CD4-positive, alpha-beta memory T cell (primary cell): ENCODE measurements around the gene APOB. TPM values are rescaled to one million over a fixed set of nuclear protein-coding genes. Genes with fewer than 3 reads are reported as not detected.

ENCODE experiments used
- CTCF ChIA-PET: fragments of 350-600 bp; sonication (Branson Sonifier 250); formaldehyde crosslinking; loops from one replicate; lab custom pipeline; 2021; ENCODE audit warnings: inconsistent platforms; ENCODE audit not compliant: partially characterized antibody; lab: Charles Lee
- POLR2A ChIA-PET: fragments of 350-600 bp; sonication (Branson Sonifier 250); formaldehyde crosslinking; loops from one replicate; lab custom pipeline; 2021; ENCODE audit not compliant: partially characterized antibody; lab: Charles Lee
- DNase-seq, 5 donors: peaks; one replicate each; pipeline versions ENCODE4 v3.0.0 to v3.0.0-alpha.2; 2020 to 2022; ENCODE audit warnings: mixed read lengths in 1 of 5
- H3K27ac ChIP-seq: one replicate; pipeline ENCODE4 v1.7.0; 2013; ENCODE audit warnings: low read depth, low read length
- H3K27me3 ChIP-seq: 2 replicates; pipeline ENCODE4 v1.7.0; 2013; ENCODE audit warnings: mild to moderate bottlenecking, low read length, moderate library complexity; ENCODE audit not compliant: insufficient read depth
- H3K36me3 ChIP-seq: 2 replicates; pipeline ENCODE4 v1.7.0; 2013; ENCODE audit warnings: mild to moderate bottlenecking, low read length, moderate library complexity; ENCODE audit not compliant: insufficient read depth
- H3K4me1 ChIP-seq: 2 replicates; pipeline ENCODE4 v1.7.0; 2013; ENCODE audit warnings: mild to moderate bottlenecking, low read length, moderate library complexity; ENCODE audit not compliant: insufficient read depth
- H3K4me3 ChIP-seq, 2 donors: one replicate each; pipeline ENCODE4 v1.7.0; 2013; ENCODE audit warnings: low read length in 2 of 2, mild to moderate bottlenecking in 1 of 2
- H3K9me3 ChIP-seq, 2 donors: one replicate each; pipeline ENCODE4 v1.7.0; 2013; ENCODE audit warnings: low read length in 2 of 2, control low read depth in 1 of 2; ENCODE audit not compliant: control insufficient read depth in 1 of 2
- H3K27ac Mint-ChIP-seq, 7 donors: one replicate each; pipeline ENCODE4 v1.8.0; 2020 to 2021; ENCODE audit warnings: mixed read lengths in 7 of 7, mild to moderate bottlenecking in 6 of 7, inconsistent platforms in 3 of 7, moderate library complexity in 3 of 7
- H3K27me3 Mint-ChIP-seq, 2 donors: one replicate each; pipeline ENCODE4 v1.8.0; 2020 to 2021; ENCODE audit warnings: mixed read lengths in 2 of 2
- H3K36me3 Mint-ChIP-seq, 2 donors: one replicate each; pipeline ENCODE4 v1.8.0; 2020 to 2021; ENCODE audit warnings: mixed read lengths in 2 of 2, inconsistent platforms in 1 of 2, mild to moderate bottlenecking in 1 of 2
- H3K4me1 Mint-ChIP-seq, 4 donors: one replicate each; pipeline ENCODE4 v1.8.0; 2020 to 2021; ENCODE audit warnings: mixed read lengths in 4 of 4, mild to moderate bottlenecking in 1 of 4
- H3K4me3 Mint-ChIP-seq, 8 donors: one replicate each; pipeline ENCODE4 v1.8.0; 2020 to 2021; ENCODE audit warnings: mixed read lengths in 8 of 8, mild to moderate bottlenecking in 7 of 8, moderate library complexity in 6 of 8, inconsistent platforms in 3 of 8
- H3K9me3 Mint-ChIP-seq, 8 donors: one replicate each; pipeline ENCODE4 v1.8.0; 2020 to 2021; ENCODE audit warnings: mixed read lengths in 8 of 8, mild to moderate bottlenecking in 5 of 8, inconsistent platforms in 3 of 8, moderate library complexity in 1 of 8
- intact Hi-C: fragments of 100-400 bp; cut with micrococcal nuclease; formaldehyde crosslinking; loops from one replicate; pipeline ENCODE4 v1.15.1; 2023
- polyA plus RNA-seq, 2 donors: library from polyadenylated mRNA; unstranded; fragments of 300-500 nt; fragmentation: Illumina TruSeq; gene quantifications; one replicate each; pipeline ENCODE4 v1.2.3, GENCODE V29; 2021
- total RNA-seq, 2 experiments: library from RNA; stranded (reverse); gene quantifications; one replicate each; pipeline ENCODE4 v1.2.3, GENCODE V29; 2021

The APOB gene
- total and polyA plus RNA-seq, 4 experiments from 2014 or later, result not detected

- Histone ChIP-seq H3K4me1 (no peaks in the 10 kb centered on the region), H3K4me3 (no peak overlapping the region), H3K36me3 (no peaks in the 10 kb centered on the region), H3K27me3 (no peaks in the 10 kb centered on the region), H3K27ac (no peak overlapping the region), H3K9me3 (no peaks in the 10 kb centered on the region)
- DNase-seq, result no peak
- Mint-ChIP-seq H3K36me3 (no peaks in the 10 kb centered on the region), H3K9me3 (peaks cover 0 to 2% (median 0%) of the 10 kb centered on the region in 8 donors), H3K4me3 (no peak overlapping the region), H3K4me1 (no peaks in the 10 kb centered on the region), H3K27me3 (peaks cover 2 to 4% of the 10 kb centered on the region in 2 donors), H3K27ac (no peak overlapping the region)
- CTCF ChIA-PET, result interaction anchor here (0.5 to 1.1 kb wide), 2 partner anchors 12 to 389 kb away, joined by 3 read pairs; no protein-coding TSS in a partner anchor
- POLR2A ChIA-PET, result no interaction called here
- intact Hi-C loops, result no loop called here
Measured at GRCh38 chr2:21020031-21020667, 23.7 kb downstream of the APOB start.

- H3K27me3 ChIP-seq, result no peaks in the 10 kb centered on the region
- no peak overlapping the region for H3K4me3 ChIP-seq
- H3K27ac ChIP-seq, result no peak overlapping the region
- DNase-seq, result no peak
- Mint-ChIP-seq H3K9me3 (peaks cover 0 to 2% (median 0%) of the 10 kb centered on the region in 8 donors), H3K4me1 (no peaks in the 10 kb centered on the region), H3K27me3 (peaks cover 3 to 6% of the 10 kb centered on the region in 2 donors), H3K27ac (no peak overlapping the region), H3K36me3 (no peaks in the 10 kb centered on the region), H3K4me3 (no peak overlapping the region)
- ChIA-PET CTCF (no interaction called here), POLR2A (no interaction called here)
- H3K36me3 ChIP-seq, result no peaks in the 10 kb centered on the region
- intact Hi-C loops, result no loop called here
- no peaks in the 10 kb centered on the region for H3K9me3 ChIP-seq
- no peaks in the 10 kb centered on the region for H3K4me1 ChIP-seq
Measured at GRCh38 chr2:21019678-21020021, 24.2 kb downstream of the APOB start.

- Mint-ChIP-seq H3K36me3 (no peaks in the 10 kb centered on the region), H3K4me1 (no peaks in the 10 kb centered on the region), H3K27me3 (peaks cover 3 to 6% of the 10 kb centered on the region in 2 donors), H3K4me3 (no peak overlapping the region), H3K9me3 (peaks cover 0 to 2% (median 0%) of the 10 kb centered on the region in 8 donors), H3K27ac (no peak overlapping the region)
- Histone ChIP-seq H3K36me3 (no peaks in the 10 kb centered on the region), H3K27ac (no peak overlapping the region), H3K27me3 (no peaks in the 10 kb centered on the region), H3K4me1 (no peaks in the 10 kb centered on the region), H3K4me3 (no peak overlapping the region), H3K9me3 (no peaks in the 10 kb centered on the region)
- ChIA-PET CTCF (no interaction called here), POLR2A (no interaction called here)
- intact Hi-C loops, result no loop called here
- no peak for DNase-seq
Measured at GRCh38 chr2:21019000-21019677, 24.7 kb downstream of the APOB start.

DNA sequence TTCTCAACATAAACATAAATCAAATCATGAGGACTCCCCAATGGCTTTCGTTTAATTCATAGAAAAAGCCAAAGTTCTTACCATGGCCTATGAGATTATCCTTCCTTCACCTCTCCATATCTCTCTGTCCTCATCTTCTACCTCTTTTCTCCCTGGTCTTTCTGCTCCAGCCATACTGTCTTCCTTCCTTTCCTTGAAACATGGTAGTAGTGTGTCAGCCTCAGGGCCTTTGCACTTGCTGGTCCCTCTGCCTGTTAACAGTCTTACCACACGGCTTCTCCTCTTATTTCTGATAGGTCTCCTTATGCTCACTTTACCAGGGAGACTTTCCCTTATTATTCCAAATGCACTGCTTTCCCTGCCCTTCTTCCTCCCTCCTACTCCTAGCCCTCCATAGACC, 25.6 kb downstream of the APOB start:
- no peak overlapping the region for H3K4me3 Mint-ChIP-seq
- intact Hi-C loops, result no loop called here
- Histone ChIP-seq H3K4me3 (no peak overlapping the region), H3K27me3 (no peaks in the 10 kb centered on the region), H3K36me3 (no peaks in the 10 kb centered on the region), H3K9me3 (no peaks in the 10 kb centered on the region), H3K27ac (no peak overlapping the region), H3K4me1 (no peaks in the 10 kb centered on the region)
- no peaks in the 10 kb centered on the region for H3K36me3 Mint-ChIP-seq
- DNase-seq, result no peak
- CTCF ChIA-PET, result no interaction called here
- POLR2A ChIA-PET, result no interaction called here
- H3K9me3 Mint-ChIP-seq, result peaks cover 0 to 2% (median 0%) of the 10 kb centered on the region in 8 donors
- peaks cover 3 to 9% of the 10 kb centered on the region in 2 donors for H3K27me3 Mint-ChIP-seq
- H3K4me1 Mint-ChIP-seq, result no peaks in the 10 kb centered on the region
- H3K27ac Mint-ChIP-seq, result no peak overlapping the region

GRCh38 chr2:21017748-21018276, 26.1 kb downstream of the APOB start:
- H3K27ac ChIP-seq, result no peak overlapping the region
- CTCF ChIA-PET, result no interaction called here
- no peak overlapping the region for H3K4me3 Mint-ChIP-seq
- H3K27ac Mint-ChIP-seq, result no peak overlapping the region
- H3K9me3 ChIP-seq, result no peaks in the 10 kb centered on the region
- intact Hi-C loops, result no loop called here
- POLR2A ChIA-PET, result no interaction called here
- no peaks in the 10 kb centered on the region for H3K36me3 ChIP-seq
- no peaks in the 10 kb centered on the region for H3K4me1 Mint-ChIP-seq
- no peaks in the 10 kb centered on the region for H3K27me3 ChIP-seq
- H3K4me1 ChIP-seq, result no peaks in the 10 kb centered on the region
- no peak overlapping the region for H3K4me3 ChIP-seq
- DNase-seq, result no peak
- H3K36me3 Mint-ChIP-seq, result no peaks in the 10 kb centered on the region
- H3K9me3 Mint-ChIP-seq, result peaks cover 0 to 2% (median 0%) of the 10 kb centered on the region in 8 donors
- peaks cover 3 to 9% of the 10 kb centered on the region in 2 donors for H3K27me3 Mint-ChIP-seq

DNA sequence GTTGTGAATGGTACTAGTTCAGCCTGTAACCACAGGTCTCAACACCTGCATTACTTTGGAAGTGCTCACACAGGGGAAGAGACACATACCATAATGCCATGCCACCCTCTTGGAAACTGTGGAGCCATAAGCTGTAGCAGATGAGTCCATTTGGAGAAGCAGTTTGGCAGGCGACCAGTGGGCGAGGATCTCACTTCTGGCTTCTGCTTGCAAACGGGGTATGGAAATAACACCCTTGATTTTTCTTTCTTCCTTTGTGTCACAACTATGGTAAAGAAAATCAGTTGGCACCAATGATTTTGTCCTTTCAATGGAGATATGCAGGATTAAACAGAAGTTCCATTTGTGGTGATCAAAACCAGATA, 28.6 kb downstream of the APOB start:
- Histone ChIP-seq H3K4me3 (no peak overlapping the region), H3K9me3 (no peaks in the 10 kb centered on the region), H3K36me3 (no peaks in the 10 kb centered on the region), H3K27me3 (no peaks in the 10 kb centered on the region), H3K27ac (no peak overlapping the region), H3K4me1 (no peaks in the 10 kb centered on the region)
- POLR2A ChIA-PET, result no interaction called here
- intact Hi-C loops, result no loop called here
- Mint-ChIP-seq H3K27ac (no peak overlapping the region), H3K9me3 (peaks cover 0 to 2% (median 0%) of the 10 kb centered on the region in 8 donors), H3K27me3 (peaks cover 5 to 13% of the 10 kb centered on the region in 2 donors), H3K36me3 (no peaks in the 10 kb centered on the region), H3K4me3 (no peak overlapping the region), H3K4me1 (no peaks in the 10 kb centered on the region)
- CTCF ChIA-PET, result no interaction called here
- no peak for DNase-seq

- Histone ChIP-seq H3K27ac (no peak overlapping the region), H3K27me3 (no peaks in the 10 kb centered on the region), H3K9me3 (no peaks in the 10 kb centered on the region), H3K4me3 (no peak overlapping the region), H3K4me1 (no peaks in the 10 kb centered on the region), H3K36me3 (no peaks in the 10 kb centered on the region)
- POLR2A ChIA-PET, result no interaction called here
- Mint-ChIP-seq H3K4me1 (no peaks in the 10 kb centered on the region), H3K27ac (no peak overlapping the region), H3K36me3 (no peaks in the 10 kb centered on the region), H3K27me3 (peaks cover 5 to 13% of the 10 kb centered on the region in 2 donors), H3K9me3 (peaks cover 0 to 2% (median 0%) of the 10 kb centered on the region in 8 donors), H3K4me3 (no peak overlapping the region)
- CTCF ChIA-PET, result no interaction called here
- intact Hi-C loops, result no loop called here
- DNase-seq, result no peak
Measured at GRCh38 chr2:21014364-21015280, 29.3 kb downstream of the APOB start.
